H9 (cell line): Measurements from ENCODE around the gene WDR81. TPM values are rescaled to one million over a fixed set of nuclear protein-coding genes. Genes with fewer than 3 reads are reported as not detected.

Experiments used
- DNase-seq: peaks from one replicate; pipeline ENCODE4 v3.0.0-alpha.2; 2017
- H2AFZ ChIP-seq: one replicate; pipeline ENCODE4 v1.6.1; 2013; ENCODE audit warnings: mild to moderate bottlenecking, low read length, control low read depth, moderate library complexity
- H2AK5ac ChIP-seq: 2 replicates; pipeline ENCODE4 v1.6.1; 2013; ENCODE audit warnings: low read length, control low read depth, mixed read lengths; ENCODE audit not compliant: insufficient read length
- H2BK120ac ChIP-seq: one replicate; pipeline ENCODE4 v1.6.1; 2013; ENCODE audit warnings: low read depth, mild to moderate bottlenecking, low read length, control low read depth, inconsistent platforms; ENCODE audit not compliant: poor library complexity, severe bottlenecking
- H2BK12ac ChIP-seq: 2 replicates; pipeline ENCODE4 v1.6.1; 2013; ENCODE audit warnings: low read length, control low read depth, mixed read lengths, low read depth; ENCODE audit not compliant: insufficient read length
- H2BK15ac ChIP-seq: 2 replicates; pipeline ENCODE4 v1.6.1; 2013; ENCODE audit warnings: low read depth, low read length, control low read depth
- H2BK20ac ChIP-seq: one replicate; pipeline ENCODE4 v1.6.1; 2013; ENCODE audit warnings: low read depth, mild to moderate bottlenecking, low read length, control low read depth, inconsistent platforms; ENCODE audit not compliant: poor library complexity, severe bottlenecking
- H2BK5ac ChIP-seq: 2 replicates; pipeline ENCODE4 v1.6.1; 2013; ENCODE audit warnings: low read length, control low read depth, mixed read lengths; ENCODE audit not compliant: insufficient read length
- H3K14ac ChIP-seq: 2 replicates; pipeline ENCODE4 v1.6.1; 2013; ENCODE audit warnings: low read length, control low read depth; ENCODE audit not compliant: insufficient read depth
- H3K18ac ChIP-seq: 2 replicates; pipeline ENCODE4 v1.6.1; 2013; ENCODE audit warnings: low read depth, mild to moderate bottlenecking, mixed read lengths, low read length, control low read depth; ENCODE audit not compliant: insufficient read length
- H3K23ac ChIP-seq: 2 replicates; pipeline ENCODE4 v1.6.1; 2013; ENCODE audit warnings: low read length, control low read depth, mixed read lengths, low read depth; ENCODE audit not compliant: insufficient read length
- H3K23me2 ChIP-seq: 2 replicates; pipeline ENCODE4 v1.6.1; 2013; ENCODE audit warnings: low read depth, mild to moderate bottlenecking, mixed read lengths, low read length, control low read depth; ENCODE audit not compliant: insufficient read length, poor library complexity, severe bottlenecking
- H3K27ac ChIP-seq: 2 replicates; pipeline ENCODE4 v1.5.1; 2013; ENCODE audit warnings: low read length, control low read depth, mixed read lengths, low read depth; ENCODE audit not compliant: insufficient read length
- H3K27me3 ChIP-seq: 2 replicates; pipeline ENCODE4 v1.6.1; 2013; ENCODE audit warnings: low read length, control low read depth, inconsistent platforms; ENCODE audit not compliant: insufficient read depth
- H3K4ac ChIP-seq: 2 replicates; pipeline ENCODE4 v1.6.1; 2013; ENCODE audit warnings: low read depth, mild to moderate bottlenecking, control low read depth, inconsistent platforms, low read length, moderate library complexity
- H3K4me1 ChIP-seq: 2 replicates; pipeline ENCODE4 v1.6.1; 2013; ENCODE audit warnings: low read length, control low read depth, inconsistent platforms; ENCODE audit not compliant: insufficient read depth
- H3K4me2 ChIP-seq: 2 replicates; pipeline ENCODE4 v1.6.1; 2013; ENCODE audit warnings: low read length, control low read depth, mixed read lengths; ENCODE audit not compliant: insufficient read length, insufficient read depth
- H3K56ac ChIP-seq: 2 replicates; pipeline ENCODE4 v1.6.1; 2013; ENCODE audit warnings: low read depth, mild to moderate bottlenecking, mixed read lengths, low read length, control low read depth; ENCODE audit not compliant: insufficient read length
- H3K79me1 ChIP-seq: 2 replicates; pipeline ENCODE4 v1.6.1; 2013; ENCODE audit warnings: low read depth, mild to moderate bottlenecking, moderate library complexity, low read length, control low read depth, inconsistent platforms; ENCODE audit not compliant: insufficient read depth, poor library complexity, severe bottlenecking
- H3K79me2 ChIP-seq: 2 replicates; pipeline ENCODE4 v1.6.1; 2013; ENCODE audit warnings: low read length, control low read depth, inconsistent platforms; ENCODE audit not compliant: insufficient read depth
- H3K9ac ChIP-seq: 2 replicates; pipeline ENCODE4 v1.6.1; 2013; ENCODE audit warnings: low read length, control low read depth, mixed read lengths; ENCODE audit not compliant: insufficient read length; ENCODE audit errors: extremely low read depth
- H3K9me3 ChIP-seq: one replicate; pipeline ENCODE4 v1.6.1; 2013; ENCODE audit warnings: low read depth, low read length, inconsistent platforms; ENCODE audit not compliant: control insufficient read depth
- H3T11ph ChIP-seq: one replicate; pipeline ENCODE4 v1.6.1; 2013; ENCODE audit warnings: mild to moderate bottlenecking, low read length, control low read depth, inconsistent platforms
- H4K20me1 ChIP-seq: one replicate; pipeline ENCODE4 v1.6.1; 2013; ENCODE audit not compliant: control insufficient read depth, insufficient read length, insufficient read depth
- H4K5ac ChIP-seq: 2 replicates; pipeline ENCODE4 v1.6.1; 2013; ENCODE audit warnings: low read depth, mild to moderate bottlenecking, mixed read lengths, low read length, control low read depth; ENCODE audit not compliant: insufficient read length
- H4K8ac ChIP-seq: replicated peaks from 2 replicates; pipeline ENCODE4 v1.6.1; 2013; ENCODE audit warnings: low read length, control low read depth, mixed read lengths, low read depth; ENCODE audit not compliant: insufficient read length
- H4K91ac ChIP-seq: 2 replicates; pipeline ENCODE4 v1.6.1; 2013; ENCODE audit warnings: low read depth, mild to moderate bottlenecking, moderate library complexity, mixed read lengths, low read length, control low read depth; ENCODE audit not compliant: insufficient read length
- H3K27ac Mint-ChIP-seq, 3 experiments: 2 replicates in 2 of 3; 3 replicates in 1 of 3; pipeline ENCODE4 v1.8.0; 2020 to 2021; ENCODE audit warnings: mixed read lengths in 3 of 3, mild to moderate bottlenecking in 1 of 3, moderate library complexity in 1 of 3
- H3K27me3 Mint-ChIP-seq: 2 replicates; pipeline ENCODE4 v1.8.0; 2021; ENCODE audit warnings: low read depth, mild to moderate bottlenecking, moderate library complexity, mixed read lengths
- H3K36me3 Mint-ChIP-seq, 3 experiments: 2 replicates in 2 of 3; 3 replicates in 1 of 3; pipeline ENCODE4 v1.8.0; 2020 to 2021; ENCODE audit warnings: low read depth in 3 of 3, mixed read lengths in 3 of 3; ENCODE audit not compliant: insufficient read depth in 1 of 3
- H3K4me1 Mint-ChIP-seq, 2 experiments: 2 replicates each; pipeline ENCODE4 v1.8.0; 2020; ENCODE audit warnings: mixed read lengths in 2 of 2
- H3K4me3 Mint-ChIP-seq, 2 experiments: 2 replicates in 1 of 2; 3 replicates in 1 of 2; pipeline ENCODE4 v1.8.0; 2020 to 2021; ENCODE audit warnings: mild to moderate bottlenecking in 2 of 2, mixed read lengths in 2 of 2, moderate library complexity in 1 of 2
- H3K9me3 Mint-ChIP-seq, 2 experiments: 2 replicates in 1 of 2; 3 replicates in 1 of 2; pipeline ENCODE4 v1.8.0; 2020; ENCODE audit warnings: mild to moderate bottlenecking in 2 of 2, mixed read lengths in 2 of 2, moderate library complexity in 1 of 2
- WGBS: extraction: QIAGEN DNeasy Blood & Tissue Kit; methylation state at CpG from one replicate; pipeline ENCODE4 v1.1.7; 2013; ENCODE audit warnings: missing lambda C conversion rate, low lambda C conversion rate, mixed read lengths; ENCODE audit not compliant: insufficient read length; ENCODE audit errors: extremely low coverage; 5-methylcytosine and 5-hydroxymethylcytosine counted together
- total RNA-seq: library from RNA; stranded (reverse); gene quantifications from 2 replicates; pipeline ENCODE4 v1.2.1, GENCODE V29; 2021
- TF ChIP-seq, protein P1 (sequence below): fragments of 200-600 bp; sonication (generic); conservative IDR thresholded peaks from 3 replicates; pipeline ENCODE4 v1.8.0; 2021; ENCODE audit warnings: antibody characterized with exemption, mild to moderate bottlenecking

The WDR81 gene
- total RNA-seq, 1 experiment from 2014 or later, result 20.2 TPM

DNA sequence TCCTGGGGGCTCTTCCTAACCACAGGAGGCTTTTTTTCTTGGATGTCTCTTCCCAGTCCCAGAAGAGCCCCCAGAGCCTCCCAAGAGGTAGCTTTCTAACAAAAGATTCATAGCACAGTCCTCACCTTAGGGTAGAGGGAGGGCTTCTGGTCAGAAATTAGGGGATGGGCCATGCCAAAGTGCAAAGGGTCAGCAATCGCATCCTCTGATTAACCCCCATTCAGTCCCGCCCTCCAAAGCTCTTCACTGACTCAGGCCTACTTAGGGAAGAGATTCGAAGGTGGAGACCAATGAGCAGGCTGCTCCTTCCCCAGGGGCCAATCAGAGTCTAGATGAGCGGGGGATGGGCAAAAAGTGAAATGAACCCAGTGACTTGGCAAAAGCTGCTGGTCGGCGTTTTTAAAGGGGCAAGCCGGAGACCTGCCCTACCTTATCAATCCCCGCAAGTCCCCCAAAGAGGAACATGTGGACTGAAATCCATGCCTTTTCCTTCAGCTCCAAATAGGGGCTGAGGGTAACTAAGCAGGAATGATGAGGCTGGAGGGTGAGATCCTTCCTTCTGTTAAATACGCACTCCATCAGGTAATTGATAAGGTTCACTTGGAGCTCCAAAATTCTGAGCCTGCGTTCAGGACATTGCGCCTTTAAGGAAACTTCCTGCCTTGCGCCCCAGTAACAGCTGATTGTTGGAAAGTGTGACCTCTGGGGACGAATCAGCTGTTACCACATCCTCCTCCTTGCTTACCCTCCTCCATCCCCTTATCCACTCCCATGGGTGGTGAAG, 7.4 kb upstream of the WDR81 start:
- no peak overlapping the region for H4K8ac ChIP-seq
- H4K5ac ChIP-seq, result no peak overlapping the region
- Mint-ChIP-seq H3K27ac (peak overlapping the region; percentile 99 to 100 (median 99)), H3K9me3 (no peaks in the 10 kb centered on the region; a peak in 1 of 5 replicates), H3K4me3 (peak overlapping the region; percentile 88 to 94), H3K36me3 (peaks cover 0 to 9% (median 2%) of the 10 kb centered on the region in 3 experiments; a peak in 3 of 7 replicates), H3K27me3 (no peaks in the 10 kb centered on the region), H3K4me1 (peaks cover 26 to 29% of the 10 kb centered on the region in 2 experiments)
- no peaks in the 10 kb centered on the region for H3K27me3 ChIP-seq
- no peak overlapping the region for H3T11ph ChIP-seq
- no peak overlapping the region for H2BK20ac ChIP-seq
- H3K79me1 ChIP-seq, result no peaks in the 10 kb centered on the region
- peak overlapping the region; percentile 76; the same call in 1 of the 2 replicates for H3K14ac ChIP-seq
- H2AFZ ChIP-seq, result peak overlapping the region; percentile 79
- H4K91ac ChIP-seq, result no peak overlapping the region
- H2BK5ac ChIP-seq, result peak overlapping the region; percentile 56
- H2AK5ac ChIP-seq, result no peak overlapping the region
- no CpG with 5 or more reads among the region's 13 CpGs for WGBS
- H3K4ac ChIP-seq, result no peak overlapping the region
- H3K56ac ChIP-seq, result no peak overlapping the region
- H3K23ac ChIP-seq, result no peak overlapping the region
- no peaks in the 10 kb centered on the region for H3K9me3 ChIP-seq
- H2BK12ac ChIP-seq, result no peak overlapping the region
- TF ChIP-seq, protein P1, sequence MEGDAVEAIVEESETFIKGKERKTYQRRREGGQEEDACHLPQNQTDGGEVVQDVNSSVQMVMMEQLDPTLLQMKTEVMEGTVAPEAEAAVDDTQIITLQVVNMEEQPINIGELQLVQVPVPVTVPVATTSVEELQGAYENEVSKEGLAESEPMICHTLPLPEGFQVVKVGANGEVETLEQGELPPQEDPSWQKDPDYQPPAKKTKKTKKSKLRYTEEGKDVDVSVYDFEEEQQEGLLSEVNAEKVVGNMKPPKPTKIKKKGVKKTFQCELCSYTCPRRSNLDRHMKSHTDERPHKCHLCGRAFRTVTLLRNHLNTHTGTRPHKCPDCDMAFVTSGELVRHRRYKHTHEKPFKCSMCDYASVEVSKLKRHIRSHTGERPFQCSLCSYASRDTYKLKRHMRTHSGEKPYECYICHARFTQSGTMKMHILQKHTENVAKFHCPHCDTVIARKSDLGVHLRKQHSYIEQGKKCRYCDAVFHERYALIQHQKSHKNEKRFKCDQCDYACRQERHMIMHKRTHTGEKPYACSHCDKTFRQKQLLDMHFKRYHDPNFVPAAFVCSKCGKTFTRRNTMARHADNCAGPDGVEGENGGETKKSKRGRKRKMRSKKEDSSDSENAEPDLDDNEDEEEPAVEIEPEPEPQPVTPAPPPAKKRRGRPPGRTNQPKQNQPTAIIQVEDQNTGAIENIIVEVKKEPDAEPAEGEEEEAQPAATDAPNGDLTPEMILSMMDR, result no peak
- peak overlapping the region; percentile 91 for H3K27ac ChIP-seq
- peaks cover 2% of the 10 kb centered on the region; the same call in 1 of the 2 replicates for H3K4me1 ChIP-seq
- DNase-seq, result peak; percentile 99
- H3K4me2 ChIP-seq, result peak overlapping the region; percentile 80
- H2BK15ac ChIP-seq, result no peak overlapping the region
- peak overlapping the region; percentile 71 for H3K9ac ChIP-seq
- peak overlapping the region; percentile 71 for H2BK120ac ChIP-seq
- no peaks in the 10 kb centered on the region for H3K79me2 ChIP-seq
- no peaks in the 10 kb centered on the region for H4K20me1 ChIP-seq
- peak overlapping the region; percentile 89 for H3K18ac ChIP-seq
- peaks cover 22% of the 10 kb centered on the region for H3K23me2 ChIP-seq
